ENCODE data around the gene IFNB1. TPM values are rescaled to one million over a fixed set of nuclear protein-coding genes. Genes with fewer than 3 reads are reported as not detected.

The IFNB1 gene
- total RNA-seq, 1 donor from 2014 or later = not detected

GRCh38 chr9:21027295-21027694 lies 50.4 kb downstream of the IFNB1 start:
- Histone ChIP-seq H3K4me3 (no peak overlapping the region), H3K9me3 (no peaks in the 10 kb centered on the region), H3K27me3 (no peaks in the 10 kb centered on the region), H3K27ac (no peak overlapping the region), H3K4me1 (peaks cover 16% of the 10 kb centered on the region), H3K36me3 (peaks cover 0 to 6% of the 10 kb centered on the region in 2 donors)
- intact Hi-C loops (cut with DNase I) = no loop called here
- TF ChIP-seq CTCF (IDR thresholded peaks at IDR 0.05) = no peak
- no peak for TF ChIP-seq POLR2A (IDR thresholded peaks at IDR 0.05)
- no peak for TF ChIP-seq POLR2AphosphoS5 (IDR thresholded peaks at IDR 0.05; ENCODE audit: insufficient read depth in 1 of 2, low read depth in 1 of 2)
- DNase-seq (ENCODE audit: extremely low spot score in 2 of 2) = no peak

Small RNA genes lying within 50 kb of the gene (small RNA-seq; reads per million reads assigned to genes)
- gene IFNWP4 = not detected

Other genes starting within 250 kb of the IFNB1 start
- 3.2 TPM for gene HACD4, start 46.3 kb downstream of the IFNB1 start, total RNA-seq
- not detected for gene IFNW1, start 63.9 kb upstream of the IFNB1 start, total RNA-seq
- not detected for gene IFNA21, start 88.7 kb upstream of the IFNB1 start, total RNA-seq
- not detected for gene IFNA4, start 109.6 kb upstream of the IFNB1 start, total RNA-seq
- not detected for gene IFNA7, start 124.3 kb upstream of the IFNB1 start, total RNA-seq
- gene IFNA10, start 129.2 kb upstream of the IFNB1 start, total RNA-seq = not detected
- not detected for gene IFNA16, start 139.4 kb upstream of the IFNB1 start, total RNA-seq
- gene IFNA17, start 150.3 kb upstream of the IFNB1 start, total RNA-seq = not detected
- not detected for gene IFNA14, start 162.1 kb upstream of the IFNB1 start, total RNA-seq
- not detected for gene IFNA5, start 227.4 kb upstream of the IFNB1 start, total RNA-seq